ENCODE results near the gene OR13C4.

OR13C4 gene

DNA sequence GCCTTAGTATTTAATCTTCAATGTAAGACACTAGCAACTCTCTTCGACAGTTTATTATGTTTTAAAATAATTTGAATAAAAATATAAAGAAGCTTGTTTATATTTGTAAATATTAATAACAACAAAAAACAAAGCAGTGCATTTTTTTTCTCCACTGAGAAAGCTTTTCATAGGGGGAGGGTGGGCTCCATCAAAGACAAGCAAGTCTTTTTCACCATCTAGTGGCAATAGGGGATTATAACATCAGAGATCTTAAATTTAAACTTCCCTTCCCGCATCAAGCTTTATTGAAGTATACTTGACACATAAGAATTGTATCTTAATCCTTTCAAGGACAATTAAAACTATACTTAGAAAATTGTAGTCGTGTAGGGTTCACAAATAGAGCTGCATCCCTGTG, 32.2 kb downstream of the OR13C4 start:
- no peaks in the 10 kb centered on the region for H3K27me3 ChIP-seq
- TF ChIP-seq, protein P1, sequence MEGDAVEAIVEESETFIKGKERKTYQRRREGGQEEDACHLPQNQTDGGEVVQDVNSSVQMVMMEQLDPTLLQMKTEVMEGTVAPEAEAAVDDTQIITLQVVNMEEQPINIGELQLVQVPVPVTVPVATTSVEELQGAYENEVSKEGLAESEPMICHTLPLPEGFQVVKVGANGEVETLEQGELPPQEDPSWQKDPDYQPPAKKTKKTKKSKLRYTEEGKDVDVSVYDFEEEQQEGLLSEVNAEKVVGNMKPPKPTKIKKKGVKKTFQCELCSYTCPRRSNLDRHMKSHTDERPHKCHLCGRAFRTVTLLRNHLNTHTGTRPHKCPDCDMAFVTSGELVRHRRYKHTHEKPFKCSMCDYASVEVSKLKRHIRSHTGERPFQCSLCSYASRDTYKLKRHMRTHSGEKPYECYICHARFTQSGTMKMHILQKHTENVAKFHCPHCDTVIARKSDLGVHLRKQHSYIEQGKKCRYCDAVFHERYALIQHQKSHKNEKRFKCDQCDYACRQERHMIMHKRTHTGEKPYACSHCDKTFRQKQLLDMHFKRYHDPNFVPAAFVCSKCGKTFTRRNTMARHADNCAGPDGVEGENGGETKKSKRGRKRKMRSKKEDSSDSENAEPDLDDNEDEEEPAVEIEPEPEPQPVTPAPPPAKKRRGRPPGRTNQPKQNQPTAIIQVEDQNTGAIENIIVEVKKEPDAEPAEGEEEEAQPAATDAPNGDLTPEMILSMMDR (IDR thresholded peaks at IDR 0.05): no peak
- no peaks in the 10 kb centered on the region for H3K4me1 ChIP-seq (ENCODE audit: control insufficient read depth in 1 of 2, insufficient read depth in 1 of 2, low read depth in 1 of 2, low read length in 1 of 2)
- H3K36me3 ChIP-seq: no peaks in the 10 kb centered on the region
- no peak overlapping the region for H3K4me3 ChIP-seq (ENCODE audit: low read depth in 1 of 2, low read length in 1 of 2)
- no peaks in the 10 kb centered on the region for H3K9me3 ChIP-seq
- H3K27ac ChIP-seq: no peak overlapping the region

DNA sequence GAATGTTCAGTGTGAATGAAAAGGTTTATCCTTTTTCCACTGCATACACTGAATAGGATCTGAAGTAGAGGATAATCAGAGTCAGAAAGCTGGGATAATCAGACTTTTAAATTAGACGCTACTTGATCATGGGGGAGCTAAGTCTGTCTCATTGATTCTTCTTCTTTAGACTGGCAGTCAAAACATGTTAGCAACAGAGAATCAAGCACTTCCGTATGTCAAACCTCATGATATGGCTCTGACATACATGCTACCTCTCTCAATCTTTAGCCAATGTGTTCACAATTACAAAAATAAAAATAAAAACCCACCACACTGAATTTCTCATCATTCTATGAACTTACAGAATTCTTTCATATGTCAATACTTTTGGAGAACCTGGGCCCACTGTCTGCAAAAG, 42.0 kb downstream of the OR13C4 start:
- Histone ChIP-seq H3K9me3 (no peaks in the 10 kb centered on the region), H3K4me3 (ENCODE audit: low read depth in 1 of 2, low read length in 1 of 2) (no peak overlapping the region), H3K36me3 (no peaks in the 10 kb centered on the region), H3K27me3 (no peaks in the 10 kb centered on the region), H3K4me1 (ENCODE audit: control insufficient read depth in 1 of 2, insufficient read depth in 1 of 2, low read depth in 1 of 2, low read length in 1 of 2) (no peaks in the 10 kb centered on the region), H3K27ac (no peak overlapping the region)
- TF ChIP-seq, protein P1 (IDR thresholded peaks at IDR 0.05): no peak

DNA sequence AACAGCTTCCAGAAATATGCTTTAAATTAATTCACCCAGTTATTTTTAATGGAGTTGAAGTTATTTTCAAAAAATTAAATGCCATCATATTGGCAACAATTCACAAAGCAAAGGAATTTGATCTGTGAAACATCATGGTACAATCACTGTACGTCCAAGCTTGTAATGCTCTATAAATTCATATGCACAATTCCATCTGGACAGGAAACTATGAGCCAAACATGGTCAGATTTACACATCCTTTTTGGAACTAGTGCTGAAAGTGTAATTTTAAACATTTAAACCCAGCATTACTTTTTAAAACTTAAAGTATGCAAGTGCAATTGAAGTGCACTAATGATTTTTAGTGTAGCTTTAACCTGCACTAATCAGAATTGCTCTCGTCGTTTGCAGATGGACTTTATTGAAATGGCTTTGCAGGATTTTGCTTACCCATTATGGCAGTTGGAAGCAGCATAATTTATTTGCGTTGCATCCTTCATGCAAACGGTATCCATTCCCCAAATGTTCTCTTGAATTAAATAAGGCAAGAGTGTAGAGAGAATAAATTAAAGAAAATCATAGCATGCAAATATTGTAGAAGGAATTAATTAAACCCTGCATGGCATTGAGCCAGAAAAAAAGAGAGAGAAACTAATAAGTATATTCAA, 44.0 kb downstream of the OR13C4 start:
- H3K9me3 ChIP-seq: no peaks in the 10 kb centered on the region
- H3K4me3 ChIP-seq (ENCODE audit: low read depth in 1 of 2, low read length in 1 of 2): no peak overlapping the region
- TF ChIP-seq, protein P1 (IDR thresholded peaks at IDR 0.05): no peak
- no peaks in the 10 kb centered on the region for H3K36me3 ChIP-seq
- no peaks in the 10 kb centered on the region for H3K27me3 ChIP-seq
- no peak overlapping the region for H3K27ac ChIP-seq
- no peaks in the 10 kb centered on the region for H3K4me1 ChIP-seq (ENCODE audit: control insufficient read depth in 1 of 2, insufficient read depth in 1 of 2, low read depth in 1 of 2, low read length in 1 of 2)
